ENCODE data around the gene REXO1.

Gene REXO1

GRCh38 chr19:1848399-1849131 is at the start of gene REXO1 (continued):
- TF ChIP-seq ZNF544 (tag by site-specific recombination; IDR thresholded peaks at IDR 0.05) (no peak), MZF1 (tag by site-specific recombination; IDR thresholded peaks at IDR 0.05; ENCODE audit: borderline replicate concordance) (peak; percentile 71; the same call in 1 of the 2 replicates), IKZF3 (tag by site-specific recombination; IDR thresholded peaks at IDR 0.05) (no peak), ZNF777 (tag by site-specific recombination; IDR thresholded peaks at IDR 0.05; ENCODE audit: borderline replicate concordance) (no peak), ZNF202 (tag by site-specific recombination; IDR thresholded peaks at IDR 0.05; ENCODE audit: borderline replicate concordance) (no peak), ZNF239 (tag by site-specific recombination; IDR thresholded peaks at IDR 0.05) (no peak), PRDM4 (tag by site-specific recombination; IDR thresholded peaks at IDR 0.05) (0 out of 2 replicates have a peak, but pooled peaks have one; percentile 9), ZEB2 (tag by site-specific recombination; IDR thresholded peaks at IDR 0.05) (peak; percentile 96), ZNF521 (tag by site-specific recombination; IDR thresholded peaks at IDR 0.05) (no peak), ZXDB (tag by site-specific recombination; IDR thresholded peaks at IDR 0.05) (peak; percentile 95), AEBP2 (tag by site-specific recombination; IDR thresholded peaks at IDR 0.05; ENCODE audit: borderline replicate concordance) (no peak), TSHZ1 (tag by site-specific recombination; IDR thresholded peaks at IDR 0.05; ENCODE audit: borderline replicate concordance) (no peak), KLF10 (tag by site-specific recombination; IDR thresholded peaks at IDR 0.05) (peak; percentile 61; the same call in 1 of the 2 replicates), ZBTB49 (tag by site-specific recombination; IDR thresholded peaks at IDR 0.05; ENCODE audit: low read depth) (no peak), YY1 (tag by site-specific recombination; IDR thresholded peaks at IDR 0.05) (peak; percentile 99), ZNF341 (tag by site-specific recombination; IDR thresholded peaks at IDR 0.05; ENCODE audit: low read depth) (no peak), ZBTB1 (tag by site-specific recombination; IDR thresholded peaks at IDR 0.05) (no peak)
- TF ChIP-seq, protein P1, sequence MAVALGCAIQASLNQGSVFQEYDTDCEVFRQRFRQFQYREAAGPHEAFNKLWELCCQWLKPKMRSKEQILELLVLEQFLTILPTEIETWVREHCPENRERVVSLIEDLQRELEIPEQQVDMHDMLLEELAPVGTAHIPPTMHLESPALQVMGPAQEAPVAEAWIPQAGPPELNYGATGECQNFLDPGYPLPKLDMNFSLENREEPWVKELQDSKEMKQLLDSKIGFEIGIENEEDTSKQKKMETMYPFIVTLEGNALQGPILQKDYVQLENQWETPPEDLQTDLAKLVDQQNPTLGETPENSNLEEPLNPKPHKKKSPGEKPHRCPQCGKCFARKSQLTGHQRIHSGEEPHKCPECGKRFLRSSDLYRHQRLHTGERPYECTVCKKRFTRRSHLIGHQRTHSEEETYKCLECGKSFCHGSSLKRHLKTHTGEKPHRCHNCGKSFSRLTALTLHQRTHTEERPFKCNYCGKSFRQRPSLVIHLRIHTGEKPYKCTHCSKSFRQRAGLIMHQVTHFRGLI (tag by site-specific recombination; IDR thresholded peaks at IDR 0.05): no peak; the same call in 1 of the 2 replicates
- TF ChIP-seq, protein P2, sequence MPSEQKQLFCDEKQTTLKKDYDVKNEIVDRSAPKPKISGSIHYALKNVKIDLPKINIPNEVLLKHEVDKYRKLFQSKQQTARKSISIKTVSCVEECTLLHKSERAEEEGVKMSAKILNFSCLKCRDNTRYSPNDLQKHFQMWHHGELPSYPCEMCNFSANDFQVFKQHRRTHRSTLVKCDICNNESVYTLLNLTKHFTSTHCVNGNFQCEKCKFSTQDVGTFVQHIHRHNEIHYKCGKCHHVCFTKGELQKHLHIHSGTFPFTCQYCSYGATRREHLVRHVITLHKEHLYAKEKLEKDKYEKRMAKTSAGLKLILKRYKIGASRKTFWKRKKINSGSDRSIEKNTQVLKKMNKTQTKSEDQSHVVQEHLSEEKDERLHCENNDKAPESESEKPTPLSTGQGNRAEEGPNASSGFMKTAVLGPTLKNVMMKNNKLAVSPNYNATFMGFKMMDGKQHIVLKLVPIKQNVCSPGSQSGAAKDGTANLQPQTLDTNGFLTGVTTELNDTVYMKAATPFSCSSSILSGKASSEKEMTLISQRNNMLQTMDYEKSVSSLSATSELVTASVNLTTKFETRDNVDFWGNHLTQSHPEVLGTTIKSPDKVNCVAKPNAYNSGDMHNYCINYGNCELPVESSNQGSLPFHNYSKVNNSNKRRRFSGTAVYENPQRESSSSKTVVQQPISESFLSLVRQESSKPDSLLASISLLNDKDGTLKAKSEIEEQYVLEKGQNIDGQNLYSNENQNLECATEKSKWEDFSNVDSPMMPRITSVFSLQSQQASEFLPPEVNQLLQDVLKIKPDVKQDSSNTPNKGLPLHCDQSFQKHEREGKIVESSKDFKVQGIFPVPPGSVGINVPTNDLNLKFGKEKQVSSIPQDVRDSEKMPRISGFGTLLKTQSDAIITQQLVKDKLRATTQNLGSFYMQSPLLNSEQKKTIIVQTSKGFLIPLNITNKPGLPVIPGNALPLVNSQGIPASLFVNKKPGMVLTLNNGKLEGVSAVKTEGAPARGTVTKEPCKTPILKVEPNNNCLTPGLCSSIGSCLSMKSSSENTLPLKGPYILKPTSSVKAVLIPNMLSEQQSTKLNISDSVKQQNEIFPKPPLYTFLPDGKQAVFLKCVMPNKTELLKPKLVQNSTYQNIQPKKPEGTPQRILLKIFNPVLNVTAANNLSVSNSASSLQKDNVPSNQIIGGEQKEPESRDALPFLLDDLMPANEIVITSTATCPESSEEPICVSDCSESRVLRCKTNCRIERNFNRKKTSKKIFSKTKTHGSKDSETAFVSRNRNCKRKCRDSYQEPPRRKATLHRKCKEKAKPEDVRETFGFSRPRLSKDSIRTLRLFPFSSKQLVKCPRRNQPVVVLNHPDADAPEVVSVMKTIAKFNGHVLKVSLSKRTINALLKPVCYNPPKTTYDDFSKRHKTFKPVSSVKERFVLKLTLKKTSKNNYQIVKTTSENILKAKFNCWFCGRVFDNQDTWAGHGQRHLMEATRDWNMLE (tag by site-specific recombination; conservative IDR thresholded peaks at IDR 0.05; ENCODE audit: low read depth): 0 out of 2 replicates have a peak, but pooled peaks have one; percentile 29
- TF ChIP-seq, protein P3, sequence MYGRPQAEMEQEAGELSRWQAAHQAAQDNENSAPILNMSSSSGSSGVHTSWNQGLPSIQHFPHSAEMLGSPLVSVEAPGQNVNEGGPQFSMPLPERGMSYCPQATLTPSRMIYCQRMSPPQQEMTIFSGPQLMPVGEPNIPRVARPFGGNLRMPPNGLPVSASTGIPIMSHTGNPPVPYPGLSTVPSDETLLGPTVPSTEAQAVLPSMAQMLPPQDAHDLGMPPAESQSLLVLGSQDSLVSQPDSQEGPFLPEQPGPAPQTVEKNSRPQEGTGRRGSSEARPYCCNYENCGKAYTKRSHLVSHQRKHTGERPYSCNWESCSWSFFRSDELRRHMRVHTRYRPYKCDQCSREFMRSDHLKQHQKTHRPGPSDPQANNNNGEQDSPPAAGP (tag by site-specific recombination; IDR thresholded peaks at IDR 0.05): peak; percentile 80

Data from HEK293 (cell line).